ELR (cell line): ENCODE measurements around the gene AARS2.

Experiments
- DNase-seq: peaks from one replicate; pipeline ENCODE4 v3.0.0-alpha.2; 2015; ENCODE audit warnings: low read depth

The AARS2 gene

GRCh38 chr6:44262467-44263353 lies 50.4 kb downstream of the AARS2 start:
- DNase-seq: no peak

GRCh38 chr6:44261581-44261980 lies 51.6 kb downstream of the AARS2 start:
- DNase-seq: no peak

DNA sequence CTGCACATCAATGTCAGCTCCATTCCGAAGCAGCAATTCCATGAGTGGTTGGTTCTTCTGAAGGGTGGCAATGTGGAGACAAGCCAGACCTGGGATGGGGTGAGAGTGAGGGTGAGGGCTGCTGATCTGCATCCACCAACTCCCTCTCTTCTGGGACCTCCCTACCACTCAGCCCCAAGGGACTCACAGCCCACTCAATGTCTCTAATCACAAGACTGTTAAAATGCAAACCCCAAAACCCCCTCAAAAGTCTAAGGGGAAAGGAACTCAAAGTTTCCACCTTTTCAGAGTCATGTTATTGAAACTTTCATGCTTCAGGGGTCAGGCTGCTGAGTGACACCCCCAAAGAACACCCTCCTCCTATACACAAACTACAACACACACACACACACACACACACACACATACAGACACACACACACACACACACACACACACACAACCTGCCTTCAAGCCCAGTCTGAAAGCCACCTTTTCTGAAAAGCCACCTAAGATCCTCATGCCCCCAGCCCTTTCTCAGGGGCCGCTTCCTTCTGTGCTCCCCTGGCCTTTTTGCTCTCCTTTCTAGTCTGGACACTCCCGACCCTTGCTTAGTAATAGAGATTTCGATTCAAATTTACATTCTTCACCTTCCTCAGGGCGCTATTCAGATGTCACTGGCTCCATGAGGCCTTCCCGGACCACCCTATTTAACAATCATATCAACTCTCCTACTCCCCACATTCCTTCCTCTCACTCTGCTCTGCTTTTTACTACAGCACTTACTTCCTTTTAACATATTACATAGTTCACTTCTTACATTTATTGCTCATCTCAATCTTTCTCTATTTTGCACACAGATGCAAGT lies 52.5 kb downstream of the AARS2 start:
- no peak for DNase-seq

- DNase-seq: no peak
These were observed 53.1 kb downstream of the AARS2 start for GRCh38 chr6:44260011-44260410.

DNA sequence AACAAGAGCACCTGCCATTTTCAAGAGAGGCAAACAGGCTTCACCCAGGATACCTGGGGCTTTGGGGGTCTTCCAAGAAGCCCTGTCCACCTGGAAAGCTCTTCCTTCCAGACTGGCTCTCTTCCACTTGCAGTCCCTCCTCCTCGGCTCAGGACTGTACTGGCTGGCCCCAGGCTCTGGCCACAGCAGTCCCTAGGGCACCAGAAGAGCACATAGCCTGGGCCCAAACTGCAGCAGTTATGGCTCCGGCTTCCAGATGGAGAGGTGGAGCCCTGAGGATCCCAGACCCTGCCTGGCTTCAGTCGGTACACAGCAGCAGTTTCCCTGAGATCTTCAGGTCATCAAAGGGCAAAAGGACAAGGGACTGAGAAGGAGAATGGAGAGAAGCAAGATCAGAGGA lies 54.2 kb downstream of the AARS2 start:
- DNase-seq: no peak

- no peak for DNase-seq
These were observed 54.8 kb downstream of the AARS2 start for GRCh38 chr6:44258325-44258863.

- DNase-seq: no peak
These were observed 55.3 kb downstream of the AARS2 start for GRCh38 chr6:44257753-44258324.

DNA sequence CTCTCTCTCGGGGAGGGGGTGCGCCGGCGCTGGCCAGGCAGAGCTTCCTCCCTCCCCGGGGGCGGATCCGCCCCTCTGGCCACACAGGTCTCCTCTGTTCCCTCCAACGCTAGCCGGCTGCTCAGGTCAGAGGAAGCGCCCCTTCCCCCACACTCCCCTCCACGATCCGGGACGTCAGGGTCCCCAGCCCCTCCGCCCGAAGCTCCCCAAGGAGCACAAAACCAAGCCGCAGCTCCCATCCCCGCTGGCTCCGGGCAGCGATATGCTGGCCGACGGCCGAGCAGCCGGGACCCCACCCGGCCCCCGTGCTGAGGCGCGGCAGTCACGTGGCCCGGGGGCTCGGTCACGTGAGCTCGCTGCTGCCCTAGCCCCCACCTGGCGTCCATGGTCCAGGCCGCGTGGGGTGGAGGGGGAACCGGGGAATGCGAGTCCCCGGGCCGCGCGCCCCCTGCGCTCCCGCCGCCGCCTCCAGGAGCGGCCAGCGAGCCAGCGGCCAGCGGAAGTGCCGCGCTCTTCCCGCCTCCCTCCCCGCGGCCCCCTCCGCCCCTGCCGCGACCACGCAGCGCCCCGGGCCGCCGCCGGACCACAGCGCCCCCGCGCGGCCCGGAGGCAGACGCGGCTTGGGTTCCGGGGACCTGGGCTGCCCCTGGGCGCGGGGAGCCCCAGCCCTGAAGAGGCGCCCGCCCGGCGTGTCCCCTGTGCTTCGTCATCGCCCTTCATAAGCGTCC lies 56.0 kb downstream of the AARS2 start, which contains the start of gene SLC35B2:
SLC35B2 (minus strand) TSS at position 504 of the 728 bp plus-strand sequence; CDS start at position 386, 118 bp downstream.
- DNase-seq: peak; percentile 81

- no peak for DNase-seq
These were observed 56.4 kb downstream of the AARS2 start for GRCh38 chr6:44256775-44257024.

DNA sequence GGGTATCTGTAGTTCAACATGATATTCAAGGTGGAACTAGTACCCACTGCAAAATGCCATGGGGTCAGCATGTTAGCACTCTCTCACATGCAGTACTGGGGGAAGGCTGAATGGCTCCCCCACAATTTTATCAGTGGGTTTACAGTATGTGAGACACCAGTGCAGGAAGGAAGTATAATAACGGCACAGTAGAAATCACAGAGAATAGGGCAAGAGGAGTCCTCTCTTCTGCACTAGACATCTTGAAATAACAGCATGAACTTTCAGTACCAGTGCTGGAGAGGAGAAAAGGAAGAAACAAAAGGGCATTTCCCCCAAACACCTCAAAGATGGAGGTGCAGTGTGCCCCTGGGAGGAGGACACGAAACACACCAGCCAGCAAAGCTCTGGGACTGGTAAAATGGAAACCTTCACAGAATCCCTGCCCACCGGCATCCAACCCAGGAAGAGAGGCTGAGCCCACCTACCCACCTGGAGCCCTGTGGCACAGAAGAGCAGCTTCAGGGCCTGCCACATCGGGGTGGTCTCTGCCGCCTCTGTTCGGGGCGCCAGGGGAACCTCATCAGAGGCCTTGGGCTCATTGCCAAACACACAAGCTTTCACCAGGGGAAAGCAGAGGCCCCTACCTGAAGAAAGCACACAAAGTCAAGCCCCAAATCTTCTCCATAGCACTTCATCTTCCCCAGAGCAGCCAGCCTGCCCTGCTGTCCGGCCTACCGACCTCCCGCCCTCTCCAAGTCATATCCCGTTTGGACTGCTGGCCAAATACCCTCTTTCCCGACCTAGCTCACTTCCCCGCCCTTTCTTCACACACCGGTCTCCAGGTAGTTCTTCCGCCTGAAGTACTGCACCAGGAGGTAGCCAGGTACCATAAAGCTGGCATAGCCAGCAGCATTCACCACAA lies 57.0 kb downstream of the AARS2 start:
- peak; percentile 57 for DNase-seq

DNA sequence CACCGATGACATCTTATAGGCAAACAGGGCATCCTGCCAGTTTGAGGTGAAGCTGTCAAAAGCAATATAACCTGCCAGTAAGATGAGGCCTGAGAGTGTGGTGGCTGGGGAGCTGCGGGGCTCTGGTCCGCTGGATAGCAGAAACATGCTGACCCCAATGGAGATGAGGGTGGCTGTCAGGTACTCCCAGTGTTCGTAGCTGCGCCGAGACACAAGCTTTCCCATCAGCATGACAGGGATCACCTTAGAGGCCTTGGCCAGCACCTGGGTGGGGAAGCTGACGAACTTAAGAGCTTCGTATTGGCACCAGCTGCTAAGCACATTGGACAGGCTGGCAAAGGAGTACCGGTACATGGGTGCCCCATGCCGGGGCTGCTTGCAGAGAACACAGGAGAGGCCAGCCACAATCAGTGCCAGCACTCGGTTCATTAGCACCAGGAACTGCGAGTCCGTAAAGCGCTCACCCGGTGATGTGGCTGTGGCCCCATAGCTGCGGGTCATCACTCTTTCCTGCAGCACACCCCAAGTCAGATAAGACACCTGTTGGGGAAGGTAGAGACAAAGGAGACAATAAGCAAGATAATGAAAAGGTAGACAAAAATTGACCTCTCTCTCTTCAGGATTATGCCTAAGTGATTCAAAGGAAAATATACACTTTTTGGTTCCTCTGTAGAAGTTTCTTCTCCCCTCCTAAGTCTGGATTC lies 57.9 kb downstream of the AARS2 start:
- DNase-seq: peak; percentile 48

DNA sequence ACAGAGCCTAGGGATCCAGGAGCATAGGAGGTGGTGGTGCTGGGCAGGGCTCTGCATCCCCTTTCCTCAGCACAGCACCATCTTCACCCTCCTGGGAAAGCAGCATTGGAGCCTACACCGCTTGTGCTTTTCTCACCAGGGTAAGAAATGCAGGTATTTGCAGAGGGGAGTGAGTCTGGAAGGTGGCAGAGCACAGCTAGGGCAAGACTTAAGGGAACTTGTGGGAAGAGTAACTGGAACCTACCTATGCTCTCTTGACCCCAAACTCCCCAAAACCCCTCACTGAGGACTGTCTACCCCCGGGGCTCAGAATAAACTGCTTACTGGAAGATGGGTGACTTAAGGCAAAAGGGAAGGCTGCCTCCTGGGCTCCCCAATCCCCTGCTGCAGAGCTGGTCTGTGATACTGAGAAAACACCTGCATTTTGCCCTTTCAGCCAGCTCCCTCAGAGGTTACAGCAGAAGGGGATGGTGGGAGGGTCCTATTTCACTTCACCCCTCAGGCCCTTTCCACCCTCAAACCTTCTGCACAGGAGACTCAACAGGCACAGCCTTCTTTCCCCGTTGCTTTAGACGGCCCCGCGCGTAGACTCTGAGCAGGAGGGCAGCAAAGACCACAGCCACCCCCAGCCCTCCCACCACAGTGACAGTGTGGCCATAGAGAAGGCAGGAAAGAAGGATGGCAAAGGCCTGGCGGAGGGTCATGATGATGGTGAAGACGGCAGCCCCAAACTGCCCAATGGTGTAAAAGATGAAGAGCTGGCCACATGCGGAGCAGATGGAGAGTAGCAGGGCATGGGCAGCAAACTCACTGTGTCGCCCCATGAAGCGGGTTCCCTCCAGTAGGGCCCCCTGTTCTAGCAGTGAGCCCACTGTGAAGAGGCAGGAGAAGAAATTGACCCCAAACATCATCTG lies 58.7 kb downstream of the AARS2 start:
- DNase-seq: peak; percentile 42

DNA sequence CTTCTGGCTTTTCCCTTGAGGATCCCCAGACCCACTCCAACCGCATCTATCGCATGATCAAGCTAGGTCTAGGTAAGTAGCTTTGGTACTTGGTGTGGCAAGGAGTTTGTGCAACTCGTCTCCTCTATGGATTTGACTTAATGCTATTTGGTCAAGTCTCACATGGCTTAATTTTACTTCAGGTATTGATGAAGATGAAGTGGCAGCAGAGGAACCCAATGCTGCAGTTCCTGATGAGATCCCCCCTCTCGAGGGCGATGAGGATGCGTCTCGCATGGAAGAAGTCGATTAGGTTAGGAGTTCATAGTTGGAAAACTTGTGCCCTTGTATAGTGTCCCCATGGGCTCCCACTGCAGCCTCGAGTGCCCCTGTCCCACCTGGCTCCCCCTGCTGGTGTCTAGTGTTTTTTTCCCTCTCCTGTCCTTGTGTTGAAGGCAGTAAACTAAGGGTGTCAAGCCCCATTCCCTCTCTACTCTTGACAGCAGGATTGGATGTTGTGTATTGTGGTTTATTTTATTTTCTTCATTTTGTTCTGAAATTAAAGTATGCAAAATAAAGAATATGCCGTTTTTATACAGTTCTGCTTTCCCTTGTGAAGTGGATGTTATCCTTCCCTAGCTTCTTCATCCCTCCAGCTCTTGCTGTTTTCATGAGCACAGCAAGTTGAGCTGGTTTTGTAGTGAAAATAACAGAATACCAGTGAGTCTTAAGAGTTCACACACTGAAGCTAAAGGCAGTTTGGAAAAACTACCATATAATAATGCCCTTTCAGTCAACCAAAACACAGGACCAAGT lies 59.6 kb downstream of the AARS2 start:
- peak; percentile 73 for DNase-seq

- no peak for DNase-seq
These were observed 61.3 kb downstream of the AARS2 start for GRCh38 chr6:44251576-44252524.

GRCh38 chr6:44250718-44251123 lies 62.4 kb downstream of the AARS2 start:
- DNase-seq: no peak

DNA sequence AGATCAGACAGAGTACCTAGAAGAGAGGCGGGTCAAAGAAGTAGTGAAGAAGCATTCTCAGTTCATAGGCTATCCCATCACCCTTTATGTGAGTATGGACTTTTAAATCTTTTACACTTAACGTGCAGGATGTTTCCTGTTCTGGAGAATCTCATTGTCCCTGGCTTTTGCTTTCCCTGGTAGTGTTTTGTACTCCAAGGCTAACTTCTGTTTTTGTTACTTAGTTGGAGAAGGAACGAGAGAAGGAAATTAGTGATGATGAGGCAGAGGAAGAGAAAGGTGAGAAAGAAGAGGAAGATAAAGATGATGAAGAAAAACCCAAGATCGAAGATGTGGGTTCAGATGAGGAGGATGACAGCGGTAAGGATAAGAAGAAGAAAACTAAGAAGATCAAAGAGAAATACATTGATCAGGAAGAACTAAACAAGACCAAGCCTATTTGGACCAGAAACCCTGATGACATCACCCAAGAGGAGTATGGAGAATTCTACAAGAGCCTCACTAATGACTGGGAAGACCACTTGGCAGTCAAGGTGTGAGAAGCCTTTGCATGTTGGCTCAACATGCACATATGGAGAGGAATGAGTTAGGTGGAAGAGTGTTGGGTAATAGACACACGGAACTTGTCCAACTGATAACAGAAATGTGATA lies 63.0 kb downstream of the AARS2 start:
- DNase-seq: no peak
